Loucy (cell line): ENCODE data around the gene ADCY4.

Experiments
- EZH2phosphoT487 ChIP-seq: fragments of 200-600 bp; IDR thresholded peaks from 2 replicates; pipeline ENCODE4 v1.6.1; 2018; ENCODE audit warnings: antibody characterized with exemption, mild to moderate bottlenecking, moderate library complexity, borderline replicate concordance
- TF ChIP-seq, protein P1 (sequence below): fragments of 200-600 bp; sonication (generic); conservative IDR thresholded peaks from 2 replicates; pipeline ENCODE4 v1.5.1; 2014; ENCODE audit warnings: mild to moderate bottlenecking, antibody characterized with exemption, low read length

DNA sequence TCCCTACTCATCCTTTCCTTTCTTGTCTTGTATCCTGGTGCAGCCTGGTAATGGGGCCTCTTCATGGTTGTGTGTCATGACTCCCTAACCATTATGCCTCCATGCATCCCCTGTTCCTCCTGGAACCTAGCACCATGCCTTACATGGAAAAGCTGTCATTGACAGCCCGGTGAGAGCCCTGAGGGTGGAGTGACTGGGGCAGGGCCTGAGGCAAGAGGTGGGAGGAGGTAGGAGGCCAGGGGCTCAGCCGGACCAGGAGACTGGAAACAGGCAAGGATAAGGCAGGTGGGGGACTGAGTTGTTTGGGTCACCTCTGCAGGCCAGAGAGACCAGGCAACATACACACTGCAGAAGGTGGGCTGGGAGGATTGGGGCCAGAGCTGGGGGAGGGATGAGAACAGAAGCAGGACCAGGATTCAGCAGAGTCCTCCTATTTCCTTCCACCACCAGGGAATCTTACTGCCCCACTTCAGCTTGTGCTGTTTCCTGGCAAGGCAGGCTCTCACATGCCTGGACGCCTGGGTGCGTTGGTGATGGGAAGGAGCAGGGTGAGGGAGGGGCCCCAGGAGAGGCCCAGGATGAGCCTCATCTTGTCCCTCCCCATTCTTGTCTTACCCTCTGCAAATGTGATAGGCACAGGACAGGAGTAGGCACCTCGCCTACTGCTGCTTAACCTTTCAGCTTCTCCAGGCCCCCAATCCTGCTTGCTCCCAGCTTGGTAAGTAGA is 25.2 kb downstream of the ADCY4 start, which contains the start of gene LTB4R2:
- TF ChIP-seq, protein P1, sequence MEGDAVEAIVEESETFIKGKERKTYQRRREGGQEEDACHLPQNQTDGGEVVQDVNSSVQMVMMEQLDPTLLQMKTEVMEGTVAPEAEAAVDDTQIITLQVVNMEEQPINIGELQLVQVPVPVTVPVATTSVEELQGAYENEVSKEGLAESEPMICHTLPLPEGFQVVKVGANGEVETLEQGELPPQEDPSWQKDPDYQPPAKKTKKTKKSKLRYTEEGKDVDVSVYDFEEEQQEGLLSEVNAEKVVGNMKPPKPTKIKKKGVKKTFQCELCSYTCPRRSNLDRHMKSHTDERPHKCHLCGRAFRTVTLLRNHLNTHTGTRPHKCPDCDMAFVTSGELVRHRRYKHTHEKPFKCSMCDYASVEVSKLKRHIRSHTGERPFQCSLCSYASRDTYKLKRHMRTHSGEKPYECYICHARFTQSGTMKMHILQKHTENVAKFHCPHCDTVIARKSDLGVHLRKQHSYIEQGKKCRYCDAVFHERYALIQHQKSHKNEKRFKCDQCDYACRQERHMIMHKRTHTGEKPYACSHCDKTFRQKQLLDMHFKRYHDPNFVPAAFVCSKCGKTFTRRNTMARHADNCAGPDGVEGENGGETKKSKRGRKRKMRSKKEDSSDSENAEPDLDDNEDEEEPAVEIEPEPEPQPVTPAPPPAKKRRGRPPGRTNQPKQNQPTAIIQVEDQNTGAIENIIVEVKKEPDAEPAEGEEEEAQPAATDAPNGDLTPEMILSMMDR, result no peak
- TF ChIP-seq EZH2phosphoT487, result no peak
